GM21360 (cell line): ENCODE data around the gene FBLN1.

Source experiments
- ATAC-seq: cut with Tn5 transposase; IDR thresholded peaks from one replicate; pipeline ENCODE4 v1.9.1; 2021; ENCODE audit warnings: mild to moderate bottlenecking, moderate library complexity; ENCODE audit not compliant: unreplicated experiment

The FBLN1 gene

DNA sequence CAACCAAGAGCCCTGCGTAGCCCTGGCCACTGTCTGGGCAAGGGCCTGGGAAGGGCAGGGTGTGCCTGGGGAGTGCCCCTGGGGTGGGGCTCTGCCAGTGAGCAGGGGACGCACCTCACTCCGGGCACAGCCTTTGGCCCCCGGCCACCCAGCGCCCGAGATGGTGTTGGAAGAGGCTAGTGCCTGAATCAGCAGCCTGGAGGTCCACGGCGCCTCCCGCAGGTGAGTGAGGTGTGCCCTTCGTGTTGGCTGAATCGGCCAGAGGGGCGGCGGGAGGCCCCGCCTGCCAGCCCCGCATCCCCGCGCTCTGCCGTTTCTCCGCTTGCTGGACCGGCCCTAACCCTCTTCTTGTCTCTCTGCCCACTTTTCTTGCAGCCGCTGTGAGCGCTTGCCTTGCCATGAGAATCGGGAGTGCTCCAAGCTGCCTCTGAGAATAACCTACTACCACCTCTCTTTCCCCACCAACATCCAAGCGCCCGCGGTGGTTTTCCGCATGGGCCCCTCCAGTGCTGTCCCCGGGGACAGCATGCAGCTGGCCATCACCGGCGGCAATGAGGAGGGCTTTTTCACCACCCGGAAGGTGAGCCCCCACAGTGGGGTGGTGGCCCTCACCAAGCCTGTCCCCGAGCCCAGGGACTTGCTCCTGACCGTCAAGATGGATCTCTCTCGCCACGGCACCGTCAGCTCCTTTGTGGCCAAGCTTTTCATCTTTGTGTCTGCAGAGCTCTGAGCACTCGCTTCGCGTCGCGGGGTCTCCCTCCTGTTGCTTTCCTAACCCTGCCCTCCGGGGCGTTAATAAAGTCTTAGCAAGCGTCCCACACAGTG lies 60.1 kb downstream of the FBLN1 start:
- ATAC-seq = no peak

DNA sequence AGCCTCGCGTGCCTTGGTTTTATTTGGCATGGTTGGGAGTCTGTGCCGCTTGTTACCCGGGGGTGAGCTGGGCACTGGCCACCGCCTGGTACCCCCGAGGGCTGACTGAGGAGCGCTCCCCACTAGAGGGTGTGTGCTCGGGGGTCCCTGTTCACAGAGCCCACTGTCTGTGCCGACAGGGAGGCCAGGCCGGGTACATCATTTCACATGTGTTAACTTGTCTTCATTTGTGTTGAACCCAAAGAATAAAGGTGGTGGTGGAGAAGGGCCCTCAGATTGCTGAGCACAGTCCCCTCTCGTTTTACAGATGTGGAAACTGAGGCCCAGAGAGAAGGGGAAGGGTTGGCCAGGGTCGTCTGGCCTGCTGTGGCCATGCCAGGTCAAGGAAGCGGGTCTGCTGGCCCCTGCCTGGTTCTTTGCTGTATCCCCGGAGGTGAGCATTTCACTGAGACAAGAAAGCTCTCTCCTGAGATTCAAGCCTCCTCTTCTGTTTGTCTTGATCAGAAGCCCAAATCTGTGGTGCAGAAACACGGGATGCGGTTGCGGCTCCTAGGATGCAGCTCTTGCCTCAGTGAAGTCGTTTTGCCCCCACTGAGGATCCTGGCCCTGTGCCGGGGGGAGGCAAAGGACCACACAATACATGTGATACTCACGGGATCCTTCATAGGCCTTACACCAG lies 60.8 kb downstream of the FBLN1 start:
- no peak for ATAC-seq

DNA sequence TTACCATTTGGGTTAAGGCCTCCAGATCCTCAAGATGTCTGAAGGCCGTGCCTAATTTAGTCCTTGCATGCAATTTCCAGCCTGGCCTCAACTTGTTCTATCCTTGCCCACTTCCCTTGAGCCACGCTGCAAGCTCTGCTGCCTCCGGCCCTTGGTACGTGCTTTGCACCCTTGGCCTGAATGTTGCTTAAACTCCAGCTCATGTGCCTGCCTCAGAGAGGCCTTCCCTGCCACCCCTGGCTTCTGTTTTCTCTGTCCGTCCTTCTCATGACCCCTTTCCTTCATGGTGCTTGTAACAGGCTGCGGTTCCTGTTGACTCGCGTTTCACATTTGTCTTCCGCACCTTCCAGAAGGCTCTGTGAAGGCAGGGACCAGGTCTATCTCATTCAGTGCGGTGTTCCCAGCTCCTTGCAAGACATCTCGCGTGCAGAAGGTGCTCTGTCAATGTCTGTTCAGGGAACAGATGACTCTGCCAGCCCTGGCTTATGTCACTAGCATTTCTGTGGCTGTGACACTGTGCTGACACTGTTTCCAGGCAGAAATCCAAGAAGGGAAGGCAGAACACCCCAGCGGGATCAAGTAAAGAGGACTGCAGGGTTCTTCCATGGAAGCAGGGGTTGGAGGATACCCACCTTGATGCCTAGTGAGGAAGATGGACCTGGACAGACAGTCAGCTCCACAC lies 61.8 kb downstream of the FBLN1 start:
- no peak for ATAC-seq

DNA sequence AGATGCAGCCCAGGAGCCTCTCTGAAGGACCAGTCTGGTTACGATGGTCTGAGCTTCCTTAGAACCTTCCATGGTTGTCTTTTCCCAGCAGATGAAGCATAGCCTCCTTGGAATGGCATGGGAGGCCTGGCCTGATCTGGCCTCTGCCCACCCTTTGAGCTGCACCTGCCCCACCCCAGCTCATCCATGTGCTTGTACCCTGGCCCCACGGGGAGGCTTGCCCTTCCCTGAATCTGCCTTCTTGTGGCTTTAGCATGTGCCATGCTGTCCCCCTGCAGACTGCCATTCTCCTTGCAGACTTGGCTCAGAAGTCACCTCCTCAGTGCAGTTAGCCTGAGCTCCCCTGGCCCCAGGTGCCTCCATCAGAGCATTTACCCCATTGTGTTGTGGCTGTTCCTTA lies 62.5 kb downstream of the FBLN1 start:
- no peak for ATAC-seq

DNA sequence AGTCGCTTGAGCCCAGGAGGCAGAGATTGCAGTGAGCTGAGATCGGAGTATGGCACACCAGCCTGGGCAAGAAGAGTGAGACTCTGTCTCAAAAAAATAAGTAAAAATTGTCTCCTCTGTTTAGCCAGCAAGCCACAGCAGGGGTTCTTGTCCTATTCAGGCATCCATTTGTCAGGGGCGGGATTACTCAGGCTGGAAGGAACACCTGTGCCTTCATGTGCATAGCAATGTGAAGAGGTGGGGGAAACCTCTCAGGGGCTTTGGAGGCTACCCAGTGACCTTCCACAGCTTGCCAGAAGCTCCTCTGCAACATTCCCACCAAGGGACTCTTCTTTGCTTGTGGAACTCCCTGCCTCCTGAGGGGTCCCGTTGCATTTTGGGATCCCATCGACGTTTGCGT lies 63.3 kb downstream of the FBLN1 start:
- no peak for ATAC-seq

DNA sequence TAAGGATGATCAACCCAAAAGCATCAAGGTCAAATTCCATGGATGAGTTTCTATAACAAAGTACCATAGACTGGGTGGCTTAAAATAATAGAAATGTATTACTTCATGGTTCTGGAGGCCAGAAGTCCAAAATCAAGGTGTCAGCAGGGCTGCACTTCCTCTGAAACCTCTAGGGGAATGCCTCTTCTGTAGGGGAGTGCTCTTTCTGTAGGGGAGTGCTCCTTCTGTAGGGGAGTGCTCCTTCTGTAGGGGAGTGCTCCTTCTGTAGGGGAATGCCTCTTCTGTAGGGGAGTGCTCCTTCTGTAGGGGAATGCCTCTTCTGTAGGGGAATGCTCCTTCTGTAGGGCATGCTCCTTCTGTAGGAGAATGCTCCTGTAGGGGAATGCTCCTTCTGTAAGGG lies 65.5 kb downstream of the FBLN1 start:
- ATAC-seq = no peak

DNA sequence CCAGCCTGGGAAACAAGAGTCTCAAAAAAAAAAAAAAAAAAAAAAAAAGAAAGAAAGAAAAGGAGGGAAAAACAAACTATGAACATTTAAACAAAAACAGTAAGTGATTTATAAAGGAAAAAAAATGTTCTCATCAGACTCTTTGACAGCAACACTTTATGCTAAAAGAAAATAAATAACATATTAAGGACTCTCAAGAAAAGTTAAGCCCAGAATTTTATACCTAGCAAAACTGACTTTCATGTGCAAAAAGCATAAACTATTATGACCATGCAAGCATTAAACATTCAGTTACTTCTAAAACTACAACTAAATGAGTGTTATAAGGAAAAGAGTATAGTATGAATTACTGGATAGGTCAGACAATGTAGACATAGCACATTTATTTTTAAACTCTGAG lies 68.4 kb downstream of the FBLN1 start:
- ATAC-seq = no peak

DNA sequence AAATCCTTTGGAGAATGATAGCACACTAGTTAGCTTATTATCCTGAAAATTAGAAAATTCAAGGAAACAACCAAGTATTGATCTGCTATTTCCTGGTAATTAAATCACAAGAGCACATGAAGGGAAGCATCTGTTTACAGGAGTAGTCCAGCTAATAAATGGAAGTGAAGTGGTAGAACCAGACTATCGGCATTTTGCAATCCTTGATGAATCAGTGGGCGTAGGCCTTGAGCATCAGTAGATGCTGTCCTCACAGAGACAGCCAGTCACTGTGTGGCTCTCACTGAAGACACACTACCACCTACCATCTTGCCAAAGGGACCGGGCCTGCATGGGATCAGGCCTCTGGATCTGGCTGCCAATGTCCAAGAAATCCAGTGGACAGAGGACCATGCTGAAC lies 69.8 kb downstream of the FBLN1 start:
- ATAC-seq = no peak

DNA sequence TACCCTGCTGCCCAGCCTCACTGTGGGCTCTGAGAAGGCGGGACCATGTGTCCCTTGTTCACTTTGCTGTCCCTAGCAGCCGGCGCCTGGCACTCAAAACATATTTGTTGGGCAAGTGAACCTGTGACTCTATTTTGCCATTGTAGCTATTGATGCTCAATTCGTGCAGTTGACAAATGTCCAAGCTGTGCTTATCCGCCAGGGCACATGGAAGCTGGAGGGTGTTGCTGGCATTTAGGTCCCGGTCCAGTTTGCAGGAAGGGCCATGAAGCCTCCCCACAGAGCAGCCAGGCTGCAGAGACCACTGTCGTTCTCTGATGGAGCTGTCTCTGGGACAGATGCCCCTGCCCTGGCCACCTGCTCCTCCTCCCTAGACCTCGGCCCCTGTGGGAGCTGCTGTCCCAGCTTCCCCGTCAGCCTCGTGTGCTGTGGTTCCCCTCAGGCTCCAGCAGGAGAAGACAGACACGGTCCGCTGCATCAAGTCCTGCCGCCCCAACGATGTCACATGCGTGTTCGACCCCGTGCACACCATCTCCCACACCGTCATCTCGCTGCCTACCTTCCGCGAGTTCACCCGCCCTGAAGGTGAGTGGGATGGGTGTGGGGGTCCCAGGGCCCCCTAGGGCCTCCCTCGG lies 71.5 kb downstream of the FBLN1 start:
- ATAC-seq = no peak

DNA sequence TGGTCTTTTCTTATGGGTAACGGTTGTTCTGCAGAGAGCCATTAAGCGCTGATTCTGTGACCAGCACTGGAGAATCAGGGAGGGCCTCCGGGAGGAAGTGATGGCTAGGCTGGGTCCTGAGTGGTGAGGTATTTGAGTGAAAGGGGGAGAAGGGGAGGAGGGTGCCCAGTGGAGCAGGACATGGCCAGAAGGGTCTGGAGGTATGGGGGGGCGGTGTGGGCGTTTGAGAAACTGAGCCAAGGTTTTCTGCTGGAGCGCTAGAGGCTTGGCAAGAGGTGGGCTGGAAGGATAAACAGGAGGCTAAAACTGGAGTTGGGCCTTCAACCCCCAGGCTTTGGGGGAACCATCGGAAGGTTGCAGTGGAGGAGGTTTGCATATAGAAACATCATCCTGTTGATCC lies 72.5 kb downstream of the FBLN1 start:
- ATAC-seq = no peak

DNA sequence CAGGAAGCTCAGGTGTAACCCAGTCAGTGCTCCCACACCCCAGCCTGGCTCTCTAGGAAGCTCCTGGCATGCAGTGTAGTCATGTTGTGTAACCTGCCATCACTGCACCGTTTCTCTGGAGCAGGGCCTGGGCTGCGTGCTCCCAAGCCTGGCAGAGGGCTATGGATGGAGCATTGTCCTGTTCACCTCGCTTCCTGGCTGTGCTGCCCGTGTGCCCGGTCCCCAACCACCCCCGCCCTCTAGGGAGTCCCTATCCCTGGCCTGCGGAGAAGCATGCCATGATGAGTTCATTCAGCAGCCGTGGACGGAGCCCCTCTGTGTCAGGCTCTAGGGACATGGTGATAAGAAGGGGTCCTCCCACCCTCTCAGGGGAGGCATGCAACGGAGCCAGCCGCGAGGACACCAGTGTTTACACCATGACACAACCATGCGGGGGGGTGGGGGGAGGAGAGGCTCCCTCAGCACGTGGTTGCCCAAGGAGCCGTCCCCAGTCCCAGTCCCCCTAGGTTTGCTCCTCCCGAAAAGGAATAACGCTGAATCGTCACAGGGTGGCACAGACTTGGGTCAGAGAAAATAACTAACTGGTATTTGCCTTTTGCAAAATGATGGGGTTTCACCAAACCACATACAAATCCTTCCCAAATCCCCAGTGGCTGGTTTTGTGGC lies 73.1 kb downstream of the FBLN1 start:
- ATAC-seq = no peak

DNA sequence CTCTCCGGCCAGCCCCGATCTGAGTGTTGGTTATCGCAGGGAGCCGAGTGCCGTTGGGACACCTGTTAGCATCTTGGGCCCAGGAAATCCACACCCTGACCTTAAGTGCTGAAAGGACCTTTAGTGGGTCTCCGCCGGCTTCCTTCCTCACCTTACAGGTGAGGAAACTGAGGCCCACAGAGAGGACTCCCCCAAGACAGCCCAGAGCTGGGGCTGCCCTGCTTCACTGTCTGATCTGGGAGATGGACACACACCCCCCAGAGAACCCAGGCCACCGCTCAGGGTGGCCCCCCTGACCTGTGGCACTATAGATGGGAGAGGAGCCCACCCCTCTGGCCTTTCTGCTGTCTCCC lies 73.6 kb downstream of the FBLN1 start:
- ATAC-seq = no peak

DNA sequence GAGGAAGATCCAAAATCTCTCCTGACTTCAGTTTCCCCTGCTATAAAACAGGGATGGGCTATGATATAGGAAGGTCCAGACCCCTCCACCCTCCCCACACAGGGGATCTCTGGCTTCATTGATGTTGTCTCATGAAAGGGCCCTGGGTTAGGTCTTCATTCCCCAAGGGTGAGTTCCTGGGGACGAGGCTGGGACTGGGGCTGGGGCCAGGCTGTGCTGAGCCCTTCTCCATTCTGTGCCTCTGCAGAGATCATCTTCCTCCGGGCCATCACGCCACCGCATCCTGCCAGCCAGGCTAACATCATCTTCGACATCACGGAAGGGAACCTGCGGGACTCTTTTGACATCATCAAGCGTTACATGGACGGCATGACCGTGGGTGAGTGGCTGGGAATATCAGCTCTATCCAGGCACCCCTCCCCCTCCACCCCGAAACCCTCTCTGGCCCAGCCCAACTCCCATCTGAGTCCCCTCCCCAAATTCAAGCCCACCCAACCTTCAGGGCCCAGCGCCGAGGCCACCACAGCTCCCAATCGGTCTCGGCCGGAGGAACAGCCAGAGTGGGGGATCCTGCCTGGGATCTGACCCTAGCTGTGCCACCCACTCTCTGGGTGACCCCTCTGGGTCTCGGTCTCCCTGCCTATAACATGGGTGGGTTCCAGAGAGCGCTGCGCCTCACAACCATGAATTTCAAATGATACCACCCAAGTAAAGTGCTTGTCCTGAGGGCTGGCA lies 74.2 kb downstream of the FBLN1 start:
- ATAC-seq = no peak

DNA sequence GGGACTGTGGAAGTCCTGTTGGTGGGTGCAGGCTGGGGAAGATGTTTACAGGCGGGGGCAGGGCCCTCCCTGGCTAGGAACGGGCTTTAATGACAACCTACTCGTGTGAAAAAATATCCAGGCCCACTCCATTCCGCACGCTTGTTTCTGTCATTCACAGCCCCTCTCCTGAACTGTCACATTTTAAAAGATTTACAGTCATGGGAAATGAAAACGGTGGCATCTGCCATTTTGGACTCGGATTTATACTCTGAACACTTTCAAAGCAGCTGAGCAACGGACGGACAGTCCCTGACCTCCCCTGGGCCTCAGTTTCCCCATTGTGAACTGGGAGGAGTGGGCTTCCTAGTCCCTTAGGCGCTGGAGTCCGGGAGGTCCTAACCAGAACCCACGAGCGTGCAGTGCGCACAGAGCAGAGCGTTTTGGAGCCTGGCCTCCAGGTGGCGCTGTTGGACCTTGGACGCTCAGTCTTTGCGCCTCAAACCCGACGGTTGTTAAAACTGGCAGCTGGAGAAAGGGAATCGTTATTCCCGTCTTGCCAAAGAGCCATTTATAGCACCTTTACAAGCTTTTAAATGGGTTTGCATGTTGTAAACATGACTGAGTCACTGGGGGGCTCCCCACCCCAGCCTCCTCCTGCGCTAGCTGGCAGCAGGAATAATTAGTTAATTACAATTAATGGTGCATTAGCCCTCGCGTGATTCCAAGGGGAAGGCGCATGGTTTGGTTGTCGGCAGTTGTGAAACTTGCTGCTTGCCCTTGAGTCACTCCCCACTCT lies 75.3 kb downstream of the FBLN1 start:
- no peak for ATAC-seq

DNA sequence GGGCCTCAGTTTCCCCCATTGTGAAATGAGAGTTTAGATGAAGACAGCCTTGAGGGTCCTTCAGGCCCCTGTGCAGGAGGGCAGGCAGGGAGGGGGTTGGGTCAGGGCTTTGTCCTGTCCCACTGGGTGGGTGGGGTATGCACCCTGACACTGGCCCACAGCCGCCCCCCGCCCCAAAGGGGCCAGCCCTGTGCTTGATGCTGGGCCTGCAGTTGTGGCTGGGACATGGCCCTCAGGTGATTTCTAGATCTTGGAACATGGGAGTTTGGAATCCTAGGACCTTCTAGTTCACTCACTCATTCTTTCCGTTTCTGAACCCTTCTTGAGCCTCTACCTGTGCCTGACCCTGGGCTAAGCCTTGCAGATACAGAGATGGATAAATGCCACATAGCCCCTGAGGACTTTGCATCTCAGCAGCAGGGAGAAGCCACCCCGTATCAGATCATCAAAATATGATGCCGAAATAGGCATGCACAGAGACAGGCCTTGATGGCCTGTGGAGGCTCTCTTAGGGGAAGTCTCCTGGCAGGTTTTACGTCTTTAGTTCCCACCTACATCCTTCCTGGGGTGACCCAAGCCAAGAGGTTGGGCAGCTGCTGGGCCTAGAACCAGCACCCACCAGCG lies 76.0 kb downstream of the FBLN1 start:
- no peak for ATAC-seq

DNA sequence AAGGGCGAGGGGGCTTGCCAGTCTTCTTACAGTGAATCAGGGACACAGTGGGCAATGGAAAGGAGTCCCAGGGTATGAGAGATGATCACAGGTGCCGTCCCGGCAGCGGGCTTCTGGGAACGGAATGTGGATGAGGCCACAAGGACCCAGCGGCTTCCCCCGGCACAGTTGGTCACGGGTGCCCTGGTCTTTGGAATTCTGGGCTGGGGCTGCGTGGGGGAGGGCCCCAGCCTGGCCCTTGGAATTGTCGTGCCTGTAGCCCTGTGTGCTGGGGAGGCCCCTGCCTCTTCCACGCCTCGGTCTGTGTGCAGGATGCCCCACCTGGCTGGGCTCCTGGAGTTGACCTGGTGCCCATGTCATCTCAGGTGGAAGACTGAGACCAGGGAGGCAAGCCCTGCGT lies 76.6 kb downstream of the FBLN1 start:
- ATAC-seq = no peak

DNA sequence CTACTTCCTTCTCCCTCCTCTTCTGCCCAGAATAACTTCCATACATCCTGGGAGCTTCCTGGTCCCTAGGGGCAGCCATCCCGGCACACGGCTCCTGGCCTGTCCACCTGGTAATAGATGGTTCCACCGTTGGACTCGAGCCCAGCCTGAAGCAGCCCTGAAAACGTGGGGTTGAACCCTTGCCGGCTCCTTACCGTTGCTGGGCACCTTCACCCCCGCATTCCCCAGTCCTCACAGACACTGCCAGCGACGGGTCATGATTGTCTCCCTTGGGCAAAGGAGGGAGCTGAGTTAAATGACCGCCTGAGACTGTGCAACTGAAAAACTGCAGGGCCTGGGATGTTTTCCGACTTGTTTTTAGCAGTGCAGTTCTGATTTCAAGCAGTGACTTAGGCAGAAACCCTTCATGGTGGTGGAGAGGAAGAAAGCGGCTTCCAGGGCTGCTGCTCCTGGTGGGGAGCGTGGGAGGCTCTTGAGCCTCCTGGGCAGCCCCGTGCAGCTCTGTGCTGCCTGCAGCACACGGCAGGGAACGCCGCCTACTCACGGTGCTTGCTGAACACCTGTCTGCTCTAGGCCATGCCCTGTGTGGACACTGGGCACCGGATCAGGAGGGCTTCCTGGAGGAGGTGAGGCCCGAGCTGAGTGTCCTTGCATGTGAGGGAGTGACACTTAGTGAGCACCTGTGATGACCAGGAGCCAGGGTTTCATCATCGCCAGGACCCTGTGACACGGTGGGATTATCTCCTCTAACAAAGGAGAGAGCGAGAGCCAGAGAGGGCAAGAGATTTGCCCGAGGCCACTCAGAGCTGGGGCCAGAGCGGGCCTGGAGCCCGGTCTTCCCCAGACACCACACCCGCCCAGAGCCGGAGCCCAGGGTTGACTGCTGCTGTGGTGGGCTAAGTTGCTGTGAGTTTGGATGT lies 77.4 kb downstream of the FBLN1 start:
- ATAC-seq = no peak

DNA sequence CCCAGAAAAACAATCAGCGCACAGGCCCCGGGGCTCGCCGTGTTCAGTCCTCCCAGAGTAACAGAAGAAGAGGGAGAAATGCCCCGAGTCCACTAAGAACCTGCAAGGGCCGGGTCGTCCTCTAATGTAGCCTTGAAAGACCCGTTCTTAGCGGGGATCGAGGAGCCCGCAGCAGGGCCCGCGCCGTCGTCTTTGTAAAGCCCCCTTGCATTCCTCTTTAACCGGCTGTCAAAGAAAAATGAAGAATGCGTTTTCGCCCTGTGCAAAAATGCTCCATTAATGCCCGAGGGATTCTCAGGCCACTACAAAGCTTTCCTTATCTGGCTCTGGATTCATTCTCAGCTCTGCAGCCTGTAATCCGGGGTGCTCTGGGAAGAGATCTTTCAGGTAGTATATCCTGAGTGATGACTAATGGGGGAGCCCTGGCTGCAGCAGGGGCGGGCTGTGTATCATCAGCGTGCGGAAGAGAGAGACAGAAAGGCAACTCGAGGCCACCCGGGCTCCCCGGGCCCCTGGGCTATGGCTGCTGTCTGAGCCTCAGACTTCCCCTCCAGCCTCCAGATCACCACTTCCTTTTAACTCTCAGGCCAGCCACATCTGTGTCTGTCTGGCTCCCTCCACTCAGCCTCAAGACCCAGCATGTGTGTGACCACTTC lies 78.2 kb downstream of the FBLN1 start:
- ATAC-seq = no peak
